HCT116 (cell line): ENCODE results near the gene HEMK1. TPM values are rescaled to one million over a fixed set of nuclear protein-coding genes. Genes with fewer than 3 reads are reported as not detected.

Source experiments
- ATAC-seq: fragments of 200-7000 bp; cut with Tn5 transposase; 2 replicates; pipeline ENCODE4 v1.9.1; 2020; ENCODE audit warnings: mild to moderate bottlenecking, moderate library complexity
- BruUV-seq: library from RNA; stranded (reverse); fragments of 400-500 nt; replicated peaks from 2 replicates; lab custom pipeline; 2021; lab: Mats Ljungman, UMichigan
- CTCF ChIA-PET: fragments of 300-600 bp; sonication (Branson Sonifier 250); formaldehyde crosslinking; loops from one replicate; lab custom pipeline; 2021; ENCODE audit warnings: antibody characterized with exemption; lab: Charles Lee
- POLR2A ChIA-PET: fragments of 300-600, 350-600 bp; sonication (Branson Sonifier 250); formaldehyde crosslinking; loops from one replicate; lab custom pipeline; 2021; ENCODE audit warnings: antibody characterized with exemption; lab: Charles Lee
- RAD21 ChIA-PET, 2 experiments: fragments of 300-600 bp; sonication (Branson Sonifier 250); formaldehyde crosslinking; loops; one replicate each; lab custom pipeline; 2023; ENCODE audit warnings: low total read pairs in 2 of 2; ENCODE audit not compliant: uncharacterized antibody in 2 of 2, unreplicated experiment in 2 of 2, low non-redundant PET in 1 of 2; lab: Charles Lee
- DNase-seq: peaks from one replicate; pipeline ENCODE4 v3.0.0-alpha.2; 2010; ENCODE audit warnings: low read depth, low spot score
- H2AFZ ChIP-seq: fragments of 200-600 bp; shearing (Covaris generic), sonication (generic); 2 replicates; pipeline ENCODE4 v1.6.1; 2017; ENCODE audit warnings: low read depth, mixed run types, mixed read lengths, antibody characterized with exemption, low read length; ENCODE audit not compliant: poor library complexity, severe bottlenecking
- H3K27ac ChIP-seq: 2 replicates; pipeline ENCODE4 v1.5.1; 2012; ENCODE audit warnings: low read depth, low read length
- H3K27me3 ChIP-seq: fragments of 200-600 bp; sonication (generic); 2 replicates; pipeline ENCODE4 v1.6.1; 2016; ENCODE audit warnings: mixed run types, low read length, mixed read lengths; ENCODE audit not compliant: insufficient read depth
- H3K36me3 ChIP-seq, 2 experiments: fragments of 200-500 bp in 1 of 2; fragments of 200-600 bp in 1 of 2; sonication (Bioruptor generic) in 1 of 2; sonication (generic) in 1 of 2; 2 replicates each; pipeline versions ENCODE4 v1.5.1 to v1.6.1; 2014 to 2016; ENCODE audit warnings: low read length in 2 of 2, inconsistent platforms in 1 of 2, mixed read lengths in 1 of 2, mixed run types in 1 of 2; ENCODE audit not compliant: insufficient read depth in 2 of 2, control insufficient read depth in 1 of 2
- H3K4me1 ChIP-seq, 2 experiments: fragments of 200-600 bp in 1 of 2; sonication (generic) in 1 of 2; 2 replicates each; pipeline versions ENCODE4 v1.5.1 to v1.6.1; 2012 to 2017; ENCODE audit warnings: low read length in 2 of 2, inconsistent platforms in 1 of 2, mild to moderate bottlenecking in 1 of 2, mixed read lengths in 1 of 2, mixed run types in 1 of 2, moderate library complexity in 1 of 2; ENCODE audit not compliant: insufficient read depth in 2 of 2, control insufficient read depth in 1 of 2
- H3K4me2 ChIP-seq: fragments of 200-600 bp; sonication (generic); 2 replicates; pipeline ENCODE4 v1.6.1; 2017; ENCODE audit warnings: mixed run types, low read length, mixed read lengths
- H3K4me3 ChIP-seq, 2 experiments: fragments of 200-600 bp in 1 of 2; sonication (generic) in 1 of 2; replicated peaks in 1 of 2; 2 replicates each; pipeline ENCODE4 v1.5.1; 2011 to 2016; ENCODE audit warnings: low read length in 2 of 2, control low read depth in 1 of 2, low read depth in 1 of 2, mild to moderate bottlenecking in 1 of 2, mixed read lengths in 1 of 2, mixed run types in 1 of 2
- H3K79me2 ChIP-seq: fragments of 200-600 bp; sonication (generic); 2 replicates; pipeline ENCODE4 v1.6.1; 2017; ENCODE audit warnings: mild to moderate bottlenecking, mixed run types, low read length, moderate library complexity, mixed read lengths; ENCODE audit not compliant: insufficient read depth
- H3K9ac ChIP-seq: fragments of 200-600 bp; sonication (generic); 2 replicates; pipeline ENCODE4 v1.6.1; 2016; ENCODE audit warnings: low read length, mixed read lengths
- H3K9me2 ChIP-seq: fragments of 200-600 bp; sonication (generic), shearing (Covaris generic); 2 replicates; pipeline ENCODE4 v1.6.1; 2017; ENCODE audit warnings: mixed run types, mild to moderate bottlenecking, moderate library complexity; ENCODE audit not compliant: insufficient read depth
- H3K9me3 ChIP-seq, 2 experiments: fragments of 200-500 bp in 1 of 2; fragments of 200-600 bp in 1 of 2; sonication (Bioruptor generic) in 1 of 2; sonication (generic) in 1 of 2; 2 replicates each; pipeline ENCODE4 v1.6.1; 2014 to 2017; ENCODE audit warnings: low read length in 2 of 2, mixed read lengths in 2 of 2, inconsistent platforms in 1 of 2, low read depth in 1 of 2, mild to moderate bottlenecking in 1 of 2, mixed run types in 1 of 2, moderate library complexity in 1 of 2; ENCODE audit not compliant: control insufficient read depth in 1 of 2, insufficient read depth in 1 of 2
- H4K20me1 ChIP-seq: fragments of 200-600 bp; sonication (generic), shearing (Covaris generic); 2 replicates; pipeline ENCODE4 v1.6.1; 2017; ENCODE audit warnings: mixed run types, mild to moderate bottlenecking, moderate library complexity; ENCODE audit not compliant: insufficient read depth
- ELF1 ChIP-seq: IDR thresholded peaks from 2 replicates; pipeline ENCODE4 v1.6.1; 2012; ENCODE audit warnings: low read depth, borderline replicate concordance
- EZH2 ChIP-seq: fragments of 200-600 bp; sonication (generic); IDR thresholded peaks from 2 replicates; pipeline ENCODE4 v1.6.1; 2017; ENCODE audit warnings: antibody characterized with exemption, mixed run types
- SP1 ChIP-seq: IDR thresholded peaks from 2 replicates; pipeline ENCODE4 v1.6.1; 2012; ENCODE audit warnings: low read depth
- YY1 ChIP-seq: IDR thresholded peaks from 2 replicates; pipeline ENCODE4 v1.6.1; 2011; ENCODE audit warnings: low read length, low read depth, moderate library complexity, mild to moderate bottlenecking; ENCODE audit not compliant: insufficient replicate concordance; ENCODE audit errors: extremely low read depth
- ZNF274 ChIP-seq: fragments of 200-500 bp; sonication (Bioruptor generic); IDR thresholded peaks from 2 replicates; pipeline ENCODE4 v1.6.1; 2014; ENCODE audit warnings: mild to moderate bottlenecking, low read depth, low read length, inconsistent platforms
- intact Hi-C: fragments of 100-400 bp; cut with micrococcal nuclease; formaldehyde crosslinking; loops from 2 replicates; pipeline ENCODE4 v1.10.0; 2022
- total RNA-seq: library from RNA; stranded (reverse); gene quantifications from one replicate; pipeline ENCODE4 v1.2.1, GENCODE V29; 2021; ENCODE audit not compliant: unreplicated experiment
- TF ChIP-seq, protein P1 (sequence below): IDR thresholded peaks from 2 replicates; pipeline ENCODE4 v1.6.1; 2011; ENCODE audit warnings: mild to moderate bottlenecking, low read length, moderate library complexity; ENCODE audit not compliant: insufficient replicate concordance; ENCODE audit errors: extremely low read depth

The HEMK1 gene
- total RNA-seq, 1 experiment from 2014 or later, result 20.5 TPM

DNA sequence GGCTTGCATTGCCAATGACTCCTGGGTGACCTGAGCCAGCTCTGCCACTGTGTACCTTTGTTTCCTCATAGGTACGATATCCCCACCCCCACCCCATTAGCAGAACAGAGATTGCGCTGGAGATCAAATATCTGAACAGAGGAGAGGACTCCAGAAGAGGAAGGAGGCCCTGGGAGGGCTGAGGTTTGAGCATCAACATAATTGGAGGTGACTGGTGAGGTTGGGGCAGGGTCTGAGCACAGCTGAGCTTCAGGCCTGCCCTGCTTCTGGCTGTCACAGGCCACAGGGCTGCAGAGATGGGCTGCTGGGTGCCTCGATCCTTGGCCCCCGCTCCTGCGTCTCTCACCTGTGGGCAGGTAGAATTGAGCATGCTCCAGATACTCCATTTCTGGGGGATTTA is 44.6 kb upstream of the HEMK1 start:
- H3K27ac ChIP-seq, result no peak overlapping the region
- POLR2A ChIA-PET, result interaction anchor here (0.7 kb wide), 1 partner anchor 174 kb away, joined by 5 read pairs; the partner anchor contains the start of gene NPRL2
- no peak overlapping the region for H3K9ac ChIP-seq
- no peak for ATAC-seq
- no peaks in the 10 kb centered on the region for H4K20me1 ChIP-seq
- peaks cover 0 to 5% of the 10 kb centered on the region in 2 experiments; a peak in 2 of 4 replicates for H3K4me1 ChIP-seq
- TF ChIP-seq EZH2 (no peak), ZNF274 (no peak), SP1 (no peak), ELF1 (no peak), YY1 (no peak)
- TF ChIP-seq, protein P1, sequence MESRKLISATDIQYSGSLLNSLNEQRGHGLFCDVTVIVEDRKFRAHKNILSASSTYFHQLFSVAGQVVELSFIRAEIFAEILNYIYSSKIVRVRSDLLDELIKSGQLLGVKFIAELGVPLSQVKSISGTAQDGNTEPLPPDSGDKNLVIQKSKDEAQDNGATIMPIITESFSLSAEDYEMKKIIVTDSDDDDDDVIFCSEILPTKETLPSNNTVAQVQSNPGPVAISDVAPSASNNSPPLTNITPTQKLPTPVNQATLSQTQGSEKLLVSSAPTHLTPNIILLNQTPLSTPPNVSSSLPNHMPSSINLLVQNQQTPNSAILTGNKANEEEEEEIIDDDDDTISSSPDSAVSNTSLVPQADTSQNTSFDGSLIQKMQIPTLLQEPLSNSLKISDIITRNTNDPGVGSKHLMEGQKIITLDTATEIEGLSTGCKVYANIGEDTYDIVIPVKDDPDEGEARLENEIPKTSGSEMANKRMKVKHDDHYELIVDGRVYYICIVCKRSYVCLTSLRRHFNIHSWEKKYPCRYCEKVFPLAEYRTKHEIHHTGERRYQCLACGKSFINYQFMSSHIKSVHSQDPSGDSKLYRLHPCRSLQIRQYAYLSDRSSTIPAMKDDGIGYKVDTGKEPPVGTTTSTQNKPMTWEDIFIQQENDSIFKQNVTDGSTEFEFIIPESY, result no peak
- no peak overlapping the region for H3K4me3 ChIP-seq
- no peaks in the 10 kb centered on the region for H3K9me3 ChIP-seq
- H3K27me3 ChIP-seq, result peaks cover 7% of the 10 kb centered on the region; the same call in 1 of the 2 replicates
- no peaks in the 10 kb centered on the region for H3K79me2 ChIP-seq
- H2AFZ ChIP-seq, result no peak overlapping the region
- RAD21 ChIA-PET, result no interaction called here
- no peaks in the 10 kb centered on the region for H3K36me3 ChIP-seq
- intact Hi-C loops, result loop anchor here (5.0 kb wide), 1 partner anchor 122 kb away; no protein-coding TSS in a partner anchor
- no TSS peak for BruUV-seq
- DNase-seq, result no peak
- no peak overlapping the region for H3K4me2 ChIP-seq
- CTCF ChIA-PET, result no interaction called here
- H3K9me2 ChIP-seq, result no peaks in the 10 kb centered on the region
